ENCODE results near the gene EFCAB8.
"Not testable (repeated sequence)": the region's sequence is repeated elsewhere in the genome, so short reads cannot be mapped to it uniquely, and the experiment has no call there.

EFCAB8 gene

GRCh38 chr20:32888636-32889035 lies 29.9 kb downstream of the EFCAB8 start:
- DNase-seq, result no peak

GRCh38 chr20:32889281-32889680 lies 30.6 kb downstream of the EFCAB8 start:
- DNase-seq, result no peak

- no peak for DNase-seq
Observed at GRCh38 chr20:32891491-32891890, 32.8 kb downstream of the EFCAB8 start.

GRCh38 chr20:32891926-32892660 lies 33.4 kb downstream of the EFCAB8 start:
- no peak for DNase-seq

DNA sequence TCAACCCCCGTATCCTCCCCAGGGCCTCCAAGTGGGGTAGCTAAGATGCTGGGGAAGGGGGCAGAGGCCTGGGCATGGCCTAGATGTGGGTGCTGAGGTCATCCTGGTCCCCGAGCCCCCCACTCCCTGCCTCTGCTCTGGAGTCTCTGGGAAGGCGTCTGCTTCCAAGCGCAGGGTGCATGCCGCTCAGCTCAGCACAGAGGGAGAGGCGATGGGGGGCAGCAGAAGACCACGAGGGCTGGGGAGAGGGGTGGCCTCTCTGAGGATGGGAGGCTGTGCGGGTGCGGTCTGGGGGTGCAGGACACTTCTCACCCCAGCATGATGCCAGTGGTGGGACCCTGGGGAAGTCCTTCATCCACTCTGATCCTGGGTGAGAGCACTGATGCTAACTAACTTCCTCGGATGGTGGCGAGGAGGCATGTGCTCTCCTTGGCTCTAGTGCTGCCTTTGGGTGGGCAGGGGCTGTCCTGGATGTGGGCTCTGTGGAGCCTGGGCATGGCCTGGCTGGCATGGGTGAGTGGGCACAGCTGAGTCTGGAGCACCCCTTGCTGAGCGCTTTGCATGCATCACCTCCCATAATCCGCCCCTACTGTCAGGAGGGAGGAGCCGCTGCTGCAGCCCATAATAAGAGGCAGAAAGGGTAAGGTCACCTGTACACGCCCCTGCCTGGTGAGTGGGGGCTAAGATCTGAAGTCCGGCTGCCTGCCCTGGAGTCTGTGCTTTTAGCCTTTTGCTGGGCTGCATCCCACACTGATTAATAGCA lies 34.7 kb downstream of the EFCAB8 start:
- no peak for DNase-seq

DNA sequence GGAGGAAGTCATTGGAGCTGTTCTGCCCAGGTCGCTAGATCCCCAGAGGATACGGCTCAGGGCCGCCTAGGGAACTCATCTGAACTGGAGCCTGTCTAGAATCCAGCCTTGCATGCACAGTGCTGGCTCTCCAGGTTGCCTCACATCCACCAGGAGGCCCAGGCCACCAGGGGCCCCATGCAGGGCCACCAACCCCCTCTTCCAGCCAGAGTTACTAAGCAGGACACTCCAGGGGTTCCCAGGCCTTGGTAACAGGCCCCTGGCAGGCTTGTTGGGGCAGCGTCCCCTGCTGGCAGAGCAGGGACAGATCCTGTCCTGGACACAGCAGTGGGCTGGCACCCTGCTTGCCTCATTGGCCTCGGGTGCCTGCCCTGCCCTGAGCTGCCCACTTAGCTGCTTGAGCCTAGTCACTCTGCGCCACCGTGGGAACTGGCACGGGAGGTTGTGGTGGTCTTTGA lies 35.3 kb downstream of the EFCAB8 start:
- DNase-seq, result peak in 1 of 2 experiments; percentile 21

- no peak for DNase-seq
Observed at GRCh38 chr20:32894711-32895355, 36.1 kb downstream of the EFCAB8 start.

DNA sequence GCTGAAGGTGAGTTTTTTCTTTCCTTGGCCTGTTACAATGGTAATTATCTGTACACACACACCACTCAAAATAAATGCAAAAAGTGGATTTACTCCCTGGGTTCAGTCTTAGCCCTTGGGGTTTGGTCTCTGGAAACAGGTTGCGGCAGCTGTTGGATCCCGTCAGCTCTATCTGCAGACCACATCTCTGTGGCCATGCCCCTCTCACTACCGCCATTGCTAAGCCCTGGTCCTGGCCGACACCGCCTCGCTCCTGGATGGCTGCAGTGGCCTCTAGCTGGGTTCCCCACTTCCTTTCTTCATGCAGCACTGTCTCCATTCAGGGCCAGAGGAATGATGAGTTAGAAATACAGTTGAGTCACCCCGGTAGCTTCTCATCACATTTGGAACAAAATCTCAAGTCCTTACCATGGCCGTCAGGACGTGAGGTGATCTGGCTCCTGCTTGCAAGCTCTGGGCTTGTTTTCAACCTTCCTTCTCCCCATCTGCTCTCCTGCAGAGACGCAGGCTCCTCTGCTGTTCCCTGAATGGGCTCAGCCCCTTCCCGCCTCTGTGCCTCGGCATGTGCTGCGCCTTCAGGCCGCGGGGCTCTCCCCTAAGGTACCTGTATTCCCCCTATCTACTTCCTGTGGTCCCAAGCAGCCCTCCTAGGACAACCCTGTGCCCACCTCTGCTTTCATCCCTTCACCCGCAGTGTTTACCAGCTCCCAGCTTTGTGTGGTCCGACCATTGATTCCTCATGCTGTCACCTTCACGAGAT lies 38.0 kb downstream of the EFCAB8 start:
- no peak for DNase-seq

DNA sequence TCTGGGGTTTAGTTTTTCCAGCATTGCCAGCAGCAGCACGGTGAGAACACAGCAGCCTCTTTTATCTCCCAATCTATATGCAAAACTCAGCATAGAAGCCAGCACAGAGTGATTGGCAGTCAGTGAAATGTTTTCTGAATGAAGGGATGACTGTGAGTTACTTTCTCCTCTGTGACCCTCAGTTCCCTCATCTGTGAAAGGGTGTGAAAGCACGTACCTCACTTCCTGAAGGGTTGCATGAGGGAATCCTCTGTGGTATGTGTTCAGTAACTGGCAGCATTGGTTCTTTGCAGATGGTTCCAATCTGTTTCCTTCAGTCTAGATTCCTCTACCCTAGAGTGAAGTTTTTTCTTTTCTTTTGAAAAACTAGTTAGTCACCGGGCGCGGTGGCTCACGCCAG lies 40.0 kb downstream of the EFCAB8 start:
- no peak for DNase-seq

- peak in 1 of 2 experiments; percentile 57 for DNase-seq
Observed at GRCh38 chr20:32902456-32903420, 44.0 kb downstream of the EFCAB8 start.

DNA sequence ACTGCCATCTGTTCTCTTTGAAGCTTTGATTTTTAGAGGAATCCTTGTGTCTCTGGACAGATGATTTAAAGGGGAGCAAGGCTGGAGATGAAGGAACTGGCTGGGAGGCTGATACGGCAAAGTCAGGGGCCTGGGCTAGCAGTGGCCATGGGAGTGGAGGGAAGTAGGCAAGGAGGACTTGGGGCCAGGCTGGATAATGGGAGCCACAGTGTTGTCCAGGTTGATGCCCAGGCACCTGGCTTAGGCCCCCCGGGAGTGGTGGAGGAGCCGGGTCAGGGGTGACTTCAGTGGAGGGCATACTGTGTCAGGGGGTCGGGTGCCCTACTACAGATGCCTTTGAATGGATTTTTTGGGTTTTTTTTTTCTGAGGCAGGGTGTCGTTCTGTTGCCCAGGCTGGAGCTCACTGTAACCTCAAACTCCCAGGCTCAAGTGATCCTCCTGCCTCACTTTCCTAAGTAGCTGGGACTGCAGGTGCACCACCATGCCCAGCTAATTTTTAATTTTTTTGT lies 45.0 kb downstream of the EFCAB8 start:
- no peak for DNase-seq

DNA sequence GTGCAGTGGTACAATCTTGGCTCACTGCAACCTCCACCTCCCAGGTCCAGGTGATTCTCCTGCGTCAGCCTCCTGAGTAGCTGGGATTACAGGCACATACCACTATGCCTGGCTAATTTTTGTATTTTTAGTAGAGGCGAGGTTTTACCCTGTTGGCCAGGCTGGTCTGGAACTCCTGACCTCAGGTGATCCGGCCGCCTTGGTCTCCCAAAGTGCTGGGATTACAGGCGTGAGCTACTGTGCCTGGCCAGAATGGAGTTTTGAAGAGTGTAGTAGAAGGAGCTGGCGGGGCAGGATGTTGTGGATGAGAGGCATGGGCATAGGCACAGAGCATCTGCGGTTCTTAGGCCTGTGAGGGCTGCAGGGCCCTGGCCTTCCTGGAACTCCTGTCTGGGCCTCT lies 46.0 kb downstream of the EFCAB8 start:
- DNase-seq, result not testable (repeated sequence)

- DNase-seq, result no peak
Observed at GRCh38 chr20:32906200-32906599, 47.5 kb downstream of the EFCAB8 start.

- no peak for DNase-seq
Observed at GRCh38 chr20:32906871-32907495, 48.3 kb downstream of the EFCAB8 start.

- DNase-seq, result no peak
Observed at GRCh38 chr20:32907886-32908285, 49.2 kb downstream of the EFCAB8 start.

GRCh38 chr20:32908334-32909292 lies 49.9 kb downstream of the EFCAB8 start:
- no peak for DNase-seq

DNA sequence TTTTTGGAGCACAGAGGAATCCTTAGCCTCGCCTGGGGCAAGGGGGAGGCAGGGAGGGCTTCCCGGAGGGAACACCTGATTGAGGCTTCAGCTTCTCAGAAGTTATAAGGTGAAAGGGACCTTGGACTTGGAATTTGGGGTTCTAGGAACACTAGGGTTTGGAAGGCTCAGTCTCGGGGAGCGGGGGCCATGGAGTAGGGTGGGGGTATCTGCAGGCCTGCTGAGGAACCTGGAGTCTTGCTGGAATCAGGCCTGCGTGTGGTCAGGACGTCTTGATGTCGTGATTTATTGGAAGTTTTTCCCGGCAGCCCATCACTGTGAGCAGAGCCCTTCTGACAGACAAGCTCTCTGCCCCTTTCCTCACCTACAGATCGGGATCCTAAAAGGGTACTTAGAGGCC lies 50.7 kb downstream of the EFCAB8 start:
- DNase-seq, result no peak

- no peak for DNase-seq
Observed at GRCh38 chr20:32909896-32910571, 51.3 kb downstream of the EFCAB8 start.

DNA sequence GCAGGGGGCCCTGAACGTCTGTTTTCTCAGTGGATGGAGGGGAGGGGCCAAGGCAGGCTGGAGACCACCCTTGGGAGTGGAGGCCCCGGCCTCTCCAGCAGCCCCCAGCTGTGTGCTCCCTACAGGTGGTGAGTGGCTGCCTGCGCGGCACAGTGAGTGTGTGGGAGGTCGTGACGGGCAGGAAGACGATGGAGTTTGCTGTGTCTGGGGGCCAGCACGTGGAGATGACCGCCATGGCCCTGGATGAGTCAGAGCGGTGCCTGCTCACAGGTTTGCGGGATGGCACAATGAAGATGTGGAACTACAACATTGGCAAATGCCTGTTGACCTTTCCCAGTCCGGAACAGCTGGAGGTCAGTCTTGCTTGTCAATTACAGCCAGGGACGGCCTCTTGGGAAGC lies 52.6 kb downstream of the EFCAB8 start:
- DNase-seq, result no peak

Data from NCI-H446 (cell line).